Heart left ventricle (tissue), 16 donors: Measurements from ENCODE around the gene LTN1. TPM values are rescaled to one million over a fixed set of nuclear protein-coding genes. Genes with fewer than 3 reads are reported as not detected.

Experiments
- ATAC-seq, 4 donors: fragments of 200-7000 bp; cut with Tn5 transposase; one replicate each; pipeline ENCODE4 v1.9.1; 2020 to 2022; ENCODE audit warnings: moderate library complexity in 4 of 4, mild to moderate bottlenecking in 3 of 4, moderate number of reproducible peaks in 1 of 4
- DNase-seq, 5 donors: peaks; one replicate each; pipeline ENCODE4 v3.0.0-alpha.2; 2020
- H3K27ac ChIP-seq, 12 donors: fragments of 200-600 bp; sonication (generic) in 4 of 12; one replicate each; pipeline versions ENCODE4 v1.5.0 to v1.8.0; 2016 to 2022; ENCODE audit warnings: mild to moderate bottlenecking in 2 of 12
- H3K27me3 ChIP-seq, 9 donors: fragments of 200-600 bp; sonication (generic) in 2 of 9; one replicate each; pipeline versions ENCODE4 v1.5.1 to v1.8.0; 2016 to 2022; ENCODE audit warnings: mild to moderate bottlenecking in 3 of 9
- H3K36me3 ChIP-seq, 9 donors: fragments of 200-600 bp; sonication (generic) in 2 of 9; one replicate each; pipeline versions ENCODE4 v1.5.0 to v1.8.0; 2018 to 2022; ENCODE audit warnings: mild to moderate bottlenecking in 2 of 9
- H3K4me1 ChIP-seq, 12 donors: fragments of 200-600 bp; sonication (generic) in 4 of 12; one replicate each; pipeline versions ENCODE4 v1.5.0 to v1.8.0; 2016 to 2022; ENCODE audit warnings: mild to moderate bottlenecking in 3 of 12
- H3K4me3 ChIP-seq, 12 donors: fragments of 200-600 bp; sonication (generic) in 4 of 12; one replicate each; pipeline versions ENCODE4 v1.5.0 to v1.8.0; 2017 to 2022; ENCODE audit warnings: mild to moderate bottlenecking in 9 of 12, moderate library complexity in 4 of 12
- H3K9me3 ChIP-seq, 12 donors: fragments of 200-600 bp; sonication (generic) in 4 of 12; one replicate each; pipeline versions ENCODE4 v1.5.0 to v1.8.0; 2016 to 2022; ENCODE audit warnings: mild to moderate bottlenecking in 1 of 12
- POLR2A ChIP-seq, 2 donors: fragments of 450-650 bp; IDR thresholded peaks; one replicate each; pipeline ENCODE4 v1.6.1; 2017; ENCODE audit warnings: antibody characterized with exemption in 2 of 2, mild to moderate bottlenecking in 2 of 2, moderate library complexity in 2 of 2
- WGBS, 4 donors: extraction: QIAGEN DNeasy Blood & Tissue Kit in 2 of 4; methylation state at CpG; one replicate each; pipeline versions ENCODE4 v1.1.5 to v1.1.7; 2013 to 2018; 5-methylcytosine and 5-hydroxymethylcytosine counted together
- intact Hi-C, 10 donors: fragments of 100-400 bp; cut with DNase I; formaldehyde crosslinking; loops; one replicate each; pipeline versions ENCODE4 v1.11.1 to v1.14.2; 2022
- polyA plus RNA-seq, 2 donors: library from polyadenylated mRNA; stranded (reverse); fragments of 200-250 nt; gene quantifications; one replicate each; pipeline ENCODE4 v1.2.3, GENCODE V29; 2013
- total RNA-seq, 9 donors: library from RNA; depleted of rRNA in 2 of 9; stranded (reverse); fragments of >200 nt in 2 of 9; fragmentation: NEBNext Ultra II Directional in 3 of 9; extraction: Animal tissue kit (Norgen Biotek cat#: 25700) in 3 of 9; gene quantifications; one replicate each; pipeline versions ENCODE4 v1.1.0 to v1.2.4, GENCODE V29; 2016 to 2023
- TF ChIP-seq, protein P1 (sequence below), 12 donors: fragments of 200-600 bp; sonication (generic) in 4 of 12; IDR thresholded peaks; one replicate each; pipeline versions ENCODE4 v1.5.0 to v1.8.0; 2018 to 2022; ENCODE audit warnings: antibody characterized with exemption in 12 of 12, mild to moderate bottlenecking in 5 of 12
- donor health status: ischemic (EF 13 %, LVEDD 7.1; RV severe dilation, severe dysfunction).
- donor health status: healthy with polysubstance abuse.
- donor health status: DM: no; HTN: yes; CAD: no.
- donor health status: DM: no; HTN: no; CAD: no.
- donor health status: ischemic (EF 25% LVEDD 6.9; RV normal size, moderate dysfunction).
- donor health status: ischemic (EF 25% LVEDD 5.7; RV mildly dilated, moderate dysfunction).
- donor health status: healthy.
- donor health status: DM: yes; HTN: yes; CAD: no.
- donor health status: ischemic (EF 35%, LVEDD 5.7; RV mildly dilated, moderate dysfunction).
- donor health status: nonischemic (EF 11% LVEDD 7.7; RV severe dilation, severe dysfunction).
- donor health status: DM: yes; HTN: yes; CAD: no.
- donor health status: PGD.
- donor health status: ischemic (EF 29% LVEDD 5.4; RV normal size, mild dysfunction).
- donor health status: nonischemic (EF 23%, LVEDD 6.1; RV moderate dilation, normal function).

The LTN1 gene
- total and polyA plus RNA-seq, 11 donors, result 3.4 to 20.3 (median 15.5) TPM

GRCh38 chr21:29008367-29008766 is 15.7 kb upstream of the LTN1 start:
- Histone ChIP-seq H3K27ac (no peak overlapping the region), H3K4me3 (no peak overlapping the region), H3K36me3 (peaks cover 0 to 37% (median 33%) of the 10 kb centered on the region in 9 donors), H3K27me3 (no peaks in the 10 kb centered on the region), H3K4me1 (peaks cover 0 to 9% (median 5%) of the 10 kb centered on the region in 12 donors), H3K9me3 (no peaks in the 10 kb centered on the region)
- TF ChIP-seq POLR2A (IDR thresholded peaks at IDR 0.05), result no peak
- TF ChIP-seq, protein P1, sequence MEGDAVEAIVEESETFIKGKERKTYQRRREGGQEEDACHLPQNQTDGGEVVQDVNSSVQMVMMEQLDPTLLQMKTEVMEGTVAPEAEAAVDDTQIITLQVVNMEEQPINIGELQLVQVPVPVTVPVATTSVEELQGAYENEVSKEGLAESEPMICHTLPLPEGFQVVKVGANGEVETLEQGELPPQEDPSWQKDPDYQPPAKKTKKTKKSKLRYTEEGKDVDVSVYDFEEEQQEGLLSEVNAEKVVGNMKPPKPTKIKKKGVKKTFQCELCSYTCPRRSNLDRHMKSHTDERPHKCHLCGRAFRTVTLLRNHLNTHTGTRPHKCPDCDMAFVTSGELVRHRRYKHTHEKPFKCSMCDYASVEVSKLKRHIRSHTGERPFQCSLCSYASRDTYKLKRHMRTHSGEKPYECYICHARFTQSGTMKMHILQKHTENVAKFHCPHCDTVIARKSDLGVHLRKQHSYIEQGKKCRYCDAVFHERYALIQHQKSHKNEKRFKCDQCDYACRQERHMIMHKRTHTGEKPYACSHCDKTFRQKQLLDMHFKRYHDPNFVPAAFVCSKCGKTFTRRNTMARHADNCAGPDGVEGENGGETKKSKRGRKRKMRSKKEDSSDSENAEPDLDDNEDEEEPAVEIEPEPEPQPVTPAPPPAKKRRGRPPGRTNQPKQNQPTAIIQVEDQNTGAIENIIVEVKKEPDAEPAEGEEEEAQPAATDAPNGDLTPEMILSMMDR (IDR thresholded peaks at IDR 0.05), result no peak
- intact Hi-C loops, result no loop called here
- no peak for ATAC-seq
- 76 to 87% (median 82%) methylated on average over 3 of the region's 3 CpGs for WGBS, 4 donors
- no peak for DNase-seq

DNA sequence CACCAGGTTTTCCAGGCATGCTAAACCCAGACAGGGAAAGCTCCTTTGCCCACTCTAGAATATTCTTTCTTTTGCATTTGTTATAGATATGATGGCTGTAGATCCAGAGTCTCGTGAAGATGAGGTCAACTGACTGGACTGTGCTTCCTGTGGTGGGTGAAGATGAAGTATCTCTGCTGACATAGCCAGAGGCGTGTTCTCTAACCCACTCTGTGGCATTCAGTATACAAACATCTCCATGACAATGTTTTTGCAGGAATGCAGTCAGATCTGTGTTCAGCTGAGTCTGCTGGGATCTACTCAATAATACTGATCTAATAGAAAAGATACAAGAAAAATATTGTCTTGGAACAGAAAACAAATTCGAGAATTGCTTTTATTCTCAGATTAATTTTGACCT is 15.1 kb upstream of the LTN1 start:
- Histone ChIP-seq H3K4me1 (peaks cover 0 to 11% (median 6%) of the 10 kb centered on the region in 12 donors), H3K4me3 (no peak overlapping the region), H3K27me3 (no peaks in the 10 kb centered on the region), H3K27ac (no peak overlapping the region), H3K36me3 (peaks cover 0 to 37% (median 33%) of the 10 kb centered on the region in 9 donors), H3K9me3 (no peaks in the 10 kb centered on the region)
- TF ChIP-seq POLR2A (IDR thresholded peaks at IDR 0.05), result no peak
- TF ChIP-seq, protein P1 (IDR thresholded peaks at IDR 0.05), result no peak
- intact Hi-C loops, result no loop called here
- DNase-seq (no peak), ATAC-seq (no peak)
- WGBS, 4 donors, result 76 to 78% (median 77%) methylated on average over 3 of the region's 3 CpGs

- no peak overlapping the region for H3K27ac ChIP-seq
- TF ChIP-seq POLR2A (IDR thresholded peaks at IDR 0.05), result no peak
- TF ChIP-seq, protein P1 (IDR thresholded peaks at IDR 0.05), result no peak
- 87 to 92% (median 91%) methylated on average over 3 of the region's 3 CpGs for WGBS, 4 donors
- H3K36me3 ChIP-seq, result peaks cover 0 to 37% (median 33%) of the 10 kb centered on the region in 9 donors
- no peaks in the 10 kb centered on the region for H3K9me3 ChIP-seq
- DNase-seq (no peak), ATAC-seq (no peak)
- H3K27me3 ChIP-seq, result no peaks in the 10 kb centered on the region
- H3K4me1 ChIP-seq, result peaks cover 0 to 14% (median 7%) of the 10 kb centered on the region in 12 donors
- H3K4me3 ChIP-seq, result no peak overlapping the region
- intact Hi-C loops, result no loop called here
Observed at GRCh38 chr21:29007135-29007534, 14.5 kb upstream of the LTN1 start.

- no peak for TF ChIP-seq POLR2A (IDR thresholded peaks at IDR 0.05)
- TF ChIP-seq, protein P1 (IDR thresholded peaks at IDR 0.05), result no peak
- intact Hi-C loops, result no loop called here
- 93 to 95% (median 94%) methylated on average over 6 of the region's 6 CpGs for WGBS, 4 donors
Observed at GRCh38 chr21:29005696-29006095, 13.0 kb upstream of the LTN1 start.

More at GRCh38 chr21:29005696-29006095, 13.0 kb upstream of the LTN1 start:
- Histone ChIP-seq H3K4me3 (no peak overlapping the region), H3K36me3 (peaks cover 0 to 37% (median 33%) of the 10 kb centered on the region in 9 donors), H3K27ac (no peak overlapping the region), H3K9me3 (no peaks in the 10 kb centered on the region), H3K27me3 (no peaks in the 10 kb centered on the region), H3K4me1 (peaks cover 0 to 17% (median 7%) of the 10 kb centered on the region in 12 donors)
- no peak for ATAC-seq
- DNase-seq, result no peak
